IPS DF 4.7 (cell line): Measurements from ENCODE around the gene GALNT8.

Source experiments
- DNase-seq: peaks from one replicate; pipeline ENCODE4 v3.0.0-alpha.2; 2013; ENCODE audit warnings: low spot score; ENCODE audit errors: extremely low read depth

The GALNT8 gene

DNA sequence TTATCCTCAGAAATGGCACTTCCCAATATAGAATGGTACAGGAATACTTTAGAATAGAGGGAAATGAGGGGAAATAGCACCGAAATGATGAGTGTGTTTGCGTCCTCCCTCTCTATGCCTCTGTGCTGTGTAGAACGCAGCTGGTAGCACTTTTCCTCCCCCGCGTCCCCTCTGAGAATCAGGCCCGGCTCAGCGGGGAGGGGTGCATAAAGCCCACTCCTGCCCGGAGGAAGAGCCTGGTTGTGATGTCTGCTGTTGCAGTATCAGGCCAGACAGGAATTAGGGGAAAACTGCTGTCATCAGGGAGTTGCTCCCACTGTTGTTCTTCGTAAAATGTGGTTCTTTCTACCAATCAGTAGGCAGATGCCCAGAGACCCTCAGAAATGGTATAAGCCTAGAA, 76.0 kb downstream of the GALNT8 start:
- DNase-seq: no peak

DNA sequence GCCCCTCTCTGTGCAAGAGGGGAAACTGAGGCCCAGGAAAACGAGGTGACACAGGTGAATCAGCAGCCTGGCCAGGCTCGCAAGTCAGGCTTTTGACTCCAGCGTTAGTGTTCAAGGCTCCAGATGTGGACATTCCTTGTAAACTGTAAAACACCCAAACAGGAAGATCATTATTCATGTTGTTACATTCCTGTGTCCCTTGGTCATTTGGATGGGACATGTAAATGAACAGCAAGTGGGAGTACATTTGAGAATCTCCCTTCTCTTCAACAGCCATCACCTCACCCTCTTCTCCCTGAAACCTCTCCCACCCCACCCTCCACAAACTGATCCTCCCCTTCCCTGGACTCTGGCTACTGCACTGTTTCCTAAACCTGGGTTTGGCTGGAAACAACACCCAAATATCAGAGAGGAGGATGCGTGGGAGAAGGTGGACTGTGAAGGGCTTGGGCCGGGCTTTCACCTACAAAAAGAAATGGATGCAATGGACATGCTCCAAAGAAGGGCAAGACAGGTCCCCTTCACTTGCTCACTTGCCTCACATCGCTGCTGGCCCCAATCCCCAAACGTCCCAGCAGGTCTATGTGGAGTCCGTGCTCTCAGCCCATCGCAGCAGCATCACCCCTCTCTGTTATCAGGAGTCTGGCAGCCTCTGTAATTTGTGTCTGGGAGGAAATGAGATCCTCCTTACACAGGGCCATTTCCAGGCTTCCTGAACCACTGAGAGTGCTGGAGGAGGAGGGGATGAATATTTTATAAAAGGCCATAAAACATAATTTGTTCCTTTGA, 76.7 kb downstream of the GALNT8 start:
- no peak for DNase-seq

DNA sequence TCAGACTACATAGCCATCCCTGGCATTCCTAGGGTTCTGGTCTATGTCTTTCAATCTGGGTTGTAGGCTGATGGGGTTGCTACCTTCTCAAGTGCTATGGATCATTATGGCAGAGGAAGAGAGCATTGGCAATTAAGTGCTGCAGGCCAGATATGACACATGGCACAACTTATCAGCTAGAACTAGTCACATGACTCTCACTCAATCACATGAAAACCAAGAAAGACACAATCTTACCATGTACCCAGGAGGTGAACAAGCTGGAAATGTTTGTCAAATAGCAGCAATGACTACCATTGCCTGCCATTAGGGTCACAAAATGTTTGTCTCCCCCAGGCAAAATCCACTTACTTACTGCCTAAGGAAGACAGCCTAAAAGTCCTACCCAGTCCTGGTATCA, 80.4 kb downstream of the GALNT8 start:
- DNase-seq: no peak

DNA sequence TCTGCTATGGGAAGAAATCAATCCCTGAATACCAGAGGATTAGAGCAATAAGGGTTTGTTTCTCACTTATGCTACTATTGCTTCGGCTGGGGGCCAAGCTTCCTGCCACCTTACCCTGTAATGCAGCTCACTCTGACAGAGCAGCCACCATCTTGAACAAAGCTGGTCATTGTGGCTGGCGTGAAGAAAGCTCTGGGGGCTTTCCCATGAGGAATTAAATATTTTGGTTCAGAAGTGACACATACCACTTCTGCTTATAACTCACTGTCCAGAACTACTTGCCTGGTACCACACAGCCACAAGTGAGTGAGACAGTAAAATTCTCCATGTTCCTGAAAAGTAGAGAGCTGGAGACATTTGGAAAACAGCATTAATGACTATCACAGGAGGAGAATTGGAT, 82.6 kb downstream of the GALNT8 start:
- DNase-seq: no peak

DNA sequence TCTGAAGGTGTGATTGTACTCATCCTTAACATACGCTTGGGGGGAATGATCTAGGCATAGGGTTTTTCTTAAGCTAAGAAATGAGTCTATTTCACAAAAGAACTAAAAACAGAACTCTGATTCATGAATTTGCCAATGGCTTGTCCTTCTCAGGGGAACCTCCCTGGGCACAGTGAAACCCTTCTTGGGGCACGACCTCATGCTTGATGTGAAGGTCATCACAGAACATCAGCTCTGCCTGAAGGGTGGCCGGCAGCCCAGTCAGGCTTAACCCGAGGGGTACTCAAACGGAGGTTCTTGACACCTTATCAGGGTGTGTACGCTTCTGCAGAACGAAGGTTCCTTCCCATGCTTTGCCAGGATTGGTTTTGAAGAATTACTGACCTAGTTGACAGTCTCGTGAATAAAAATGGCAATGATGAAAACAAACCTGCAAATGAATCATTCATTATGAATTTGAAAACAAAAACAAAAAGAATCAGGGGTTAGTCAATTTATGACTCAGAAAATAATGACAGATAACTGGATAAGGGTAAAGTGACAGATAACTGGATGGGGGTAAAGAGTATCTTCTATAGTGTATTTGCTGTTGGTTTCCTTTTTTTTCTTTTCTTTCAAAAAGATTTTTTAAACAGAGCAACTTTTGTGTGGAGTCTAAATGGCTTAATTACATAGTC, 86.4 kb downstream of the GALNT8 start:
- DNase-seq: no peak

DNA sequence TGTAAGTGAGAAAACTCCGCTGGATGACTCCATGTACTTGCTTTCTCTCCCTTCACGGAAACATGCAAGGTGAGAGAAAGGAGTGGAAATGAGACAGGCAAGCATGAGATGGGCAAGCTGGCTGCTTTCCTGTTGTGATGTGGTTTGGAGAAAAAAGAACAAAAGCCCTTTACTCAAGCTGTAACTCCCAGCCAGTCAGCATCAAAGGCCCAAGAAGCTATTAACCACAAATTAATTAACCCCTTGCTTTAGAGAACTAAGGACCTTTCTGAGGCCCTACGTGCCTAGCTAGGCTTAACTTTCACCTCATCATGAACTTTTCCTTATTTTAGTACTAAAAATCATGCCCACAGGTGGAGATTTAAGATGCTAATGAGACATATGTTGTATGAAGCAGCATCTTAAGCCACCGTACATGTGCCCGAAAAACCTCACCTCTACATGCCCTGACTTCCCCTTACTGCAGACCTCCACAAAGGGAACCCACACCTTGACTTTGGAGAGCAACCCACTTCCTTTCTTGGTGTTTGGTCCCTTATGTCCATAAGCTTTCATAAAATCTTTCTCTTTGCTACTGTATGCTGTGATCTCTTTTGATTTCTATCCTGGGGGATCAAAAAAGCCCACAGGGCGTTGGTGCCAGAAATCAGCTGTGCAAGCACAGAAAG, 87.0 kb downstream of the GALNT8 start:
- no peak for DNase-seq

DNA sequence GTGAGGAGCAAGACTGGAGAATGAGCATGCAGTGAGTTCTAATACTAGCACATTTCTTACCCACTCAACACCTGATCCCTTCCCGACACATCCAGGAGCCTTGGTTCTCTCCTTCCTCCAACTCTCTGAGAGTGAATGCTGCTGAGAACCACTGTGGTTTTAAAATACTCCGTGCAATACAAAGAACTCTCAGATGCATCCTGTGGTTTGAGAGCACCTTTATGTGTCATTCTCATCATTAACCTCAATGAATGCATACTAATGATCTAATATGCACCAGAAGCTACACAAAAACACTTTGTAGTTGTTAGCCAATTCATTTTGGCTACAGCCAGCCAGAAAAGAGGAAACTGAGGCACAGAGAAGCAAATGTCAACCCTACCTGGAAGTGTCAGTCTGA, 87.6 kb downstream of the GALNT8 start:
- no peak for DNase-seq

DNA sequence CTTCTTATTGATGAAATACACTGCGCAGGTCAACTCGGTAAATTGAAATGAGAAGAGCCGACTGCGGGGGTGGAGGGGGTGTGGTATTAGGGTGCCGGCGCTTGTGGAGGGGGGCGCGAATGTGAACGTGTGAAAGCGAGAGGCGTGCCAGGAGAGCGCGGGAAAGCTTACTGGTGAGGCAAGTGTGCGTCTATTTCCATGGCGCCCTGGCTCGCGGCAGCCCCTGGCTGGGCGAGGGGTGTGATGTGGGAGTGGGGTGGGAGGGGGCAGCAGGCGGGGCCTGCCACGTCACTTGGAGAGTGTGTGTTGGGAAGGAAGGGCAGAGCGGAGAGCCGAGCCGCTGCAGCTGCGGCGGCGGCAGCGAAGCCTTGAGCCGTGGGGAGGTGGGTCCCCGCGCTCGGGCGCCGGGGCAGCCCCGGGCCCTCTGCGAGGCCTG, 88.8 kb downstream of the GALNT8 start:
- no peak for DNase-seq

DNA sequence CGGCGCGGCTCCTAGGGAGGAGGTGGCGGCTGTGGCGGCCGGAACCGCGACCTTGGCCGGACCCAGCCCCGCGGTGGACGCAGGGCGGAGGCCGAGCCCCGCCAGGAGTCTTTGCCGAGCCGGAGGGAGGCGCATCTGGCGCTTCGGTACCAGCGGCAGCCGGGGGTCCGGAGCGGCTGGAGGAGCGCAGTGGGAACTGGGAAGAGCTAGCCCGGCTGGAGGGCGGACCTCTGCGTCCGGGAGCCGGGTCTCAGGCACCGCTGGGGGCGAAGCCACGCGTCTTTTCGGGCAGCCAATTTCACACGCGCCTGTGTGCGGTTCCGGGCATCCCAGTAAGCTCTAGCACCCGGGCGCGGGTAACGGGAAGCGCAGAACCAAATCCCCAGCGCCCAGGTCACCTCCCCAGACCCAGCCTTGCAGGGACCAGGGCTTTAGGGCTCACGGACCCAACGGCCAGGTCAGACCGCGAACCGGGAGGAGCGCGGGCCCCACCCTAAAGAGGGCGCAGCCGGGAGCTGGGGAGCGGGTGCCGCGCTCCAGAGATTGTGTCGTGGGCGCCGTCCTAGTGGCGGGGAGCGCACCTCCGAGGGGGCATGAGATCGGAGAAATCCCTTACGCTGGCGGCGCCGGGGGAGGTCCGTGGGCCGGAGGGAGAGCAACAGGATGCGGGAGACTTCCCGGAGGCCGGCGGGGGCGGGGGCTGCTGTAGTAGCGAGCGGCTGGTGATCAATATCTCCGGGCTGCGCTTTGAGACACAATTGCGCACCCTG, 89.4 kb downstream of the GALNT8 start:
- no peak for DNase-seq

DNA sequence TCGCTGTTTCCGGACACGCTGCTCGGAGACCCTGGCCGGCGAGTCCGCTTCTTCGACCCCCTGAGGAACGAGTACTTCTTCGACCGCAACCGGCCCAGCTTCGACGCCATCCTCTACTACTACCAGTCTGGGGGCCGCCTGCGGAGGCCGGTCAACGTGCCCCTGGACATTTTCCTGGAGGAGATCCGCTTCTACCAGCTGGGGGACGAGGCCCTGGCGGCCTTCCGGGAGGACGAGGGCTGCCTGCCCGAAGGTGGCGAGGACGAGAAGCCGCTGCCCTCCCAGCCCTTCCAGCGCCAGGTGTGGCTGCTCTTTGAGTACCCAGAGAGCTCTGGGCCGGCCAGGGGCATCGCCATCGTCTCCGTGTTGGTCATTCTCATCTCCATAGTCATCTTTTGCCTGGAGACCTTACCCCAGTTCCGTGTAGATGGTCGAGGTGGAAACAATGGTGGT, 90.0 kb downstream of the GALNT8 start:
- no peak for DNase-seq

DNA sequence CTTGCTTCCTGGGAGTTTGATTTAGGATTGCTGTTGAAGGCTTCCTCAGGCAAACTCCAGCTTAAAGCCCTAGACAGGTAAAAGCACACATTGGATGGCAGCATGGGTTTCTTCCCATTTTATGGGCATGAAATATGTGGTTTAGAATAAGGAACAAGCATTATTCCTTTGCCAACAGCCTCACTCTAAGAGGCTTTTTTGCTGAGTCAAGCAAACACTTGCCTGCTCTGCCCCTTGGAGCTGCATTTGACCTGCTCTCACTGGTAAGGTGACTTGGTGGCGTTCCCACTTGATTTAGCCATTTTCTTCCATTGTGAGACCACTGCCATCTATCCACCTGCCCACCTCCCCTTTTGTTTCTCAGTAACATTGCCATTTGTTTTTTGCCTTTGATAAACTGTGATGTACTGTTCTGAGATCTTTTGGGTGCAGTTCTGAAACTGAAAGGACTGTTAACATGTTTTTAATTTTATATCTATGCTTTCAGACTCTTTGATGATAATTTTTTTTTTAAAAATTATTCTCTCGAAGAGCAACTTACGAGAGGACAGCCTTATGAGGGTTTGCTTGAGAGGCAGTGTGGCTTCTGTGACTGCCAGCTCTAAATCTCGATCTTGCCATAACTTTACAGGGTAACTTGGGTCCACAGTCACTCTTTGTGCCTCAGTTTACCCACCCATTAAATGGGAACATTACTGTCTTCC, 92.6 kb downstream of the GALNT8 start:
- no peak for DNase-seq

DNA sequence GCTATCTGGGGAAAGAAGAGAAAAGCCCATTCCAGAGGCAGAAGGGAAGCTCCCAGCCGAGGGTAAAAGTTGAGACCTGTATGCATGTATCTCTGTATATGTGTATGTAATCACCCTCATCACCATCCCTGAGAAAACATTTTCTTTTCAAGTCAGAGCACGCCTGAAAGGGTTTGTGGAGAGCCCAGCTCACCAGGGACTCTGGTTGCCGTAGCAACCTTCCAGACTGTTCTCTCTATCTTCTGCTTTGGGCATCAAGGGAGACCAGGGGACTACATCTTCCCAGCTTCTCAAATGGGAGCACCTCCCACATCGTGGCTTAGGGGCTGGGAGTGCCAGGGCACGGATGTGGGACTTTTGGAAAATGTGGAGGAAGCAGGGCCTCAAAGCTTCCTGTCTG, 93.5 kb downstream of the GALNT8 start:
- no peak for DNase-seq

DNA sequence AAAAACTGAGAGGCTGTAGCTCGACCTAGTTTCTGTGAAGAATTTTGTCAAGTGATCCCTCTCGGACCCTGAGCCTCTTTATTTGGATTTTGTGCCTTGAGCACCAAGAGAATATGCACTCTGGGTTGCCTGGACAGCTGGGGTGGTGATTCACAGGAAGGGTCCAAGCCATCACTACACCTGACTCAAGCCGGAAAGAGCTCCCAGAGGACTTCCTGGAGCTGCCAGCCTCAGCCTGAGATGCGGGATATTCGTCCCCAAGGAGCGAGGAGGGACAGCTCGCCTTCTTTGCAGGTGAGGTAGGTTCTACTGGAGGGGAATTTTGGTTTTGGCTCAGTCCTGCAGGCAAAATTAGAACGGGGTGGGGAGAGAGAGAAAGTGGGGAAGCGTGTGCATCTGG, 94.3 kb downstream of the GALNT8 start:
- DNase-seq: no peak

DNA sequence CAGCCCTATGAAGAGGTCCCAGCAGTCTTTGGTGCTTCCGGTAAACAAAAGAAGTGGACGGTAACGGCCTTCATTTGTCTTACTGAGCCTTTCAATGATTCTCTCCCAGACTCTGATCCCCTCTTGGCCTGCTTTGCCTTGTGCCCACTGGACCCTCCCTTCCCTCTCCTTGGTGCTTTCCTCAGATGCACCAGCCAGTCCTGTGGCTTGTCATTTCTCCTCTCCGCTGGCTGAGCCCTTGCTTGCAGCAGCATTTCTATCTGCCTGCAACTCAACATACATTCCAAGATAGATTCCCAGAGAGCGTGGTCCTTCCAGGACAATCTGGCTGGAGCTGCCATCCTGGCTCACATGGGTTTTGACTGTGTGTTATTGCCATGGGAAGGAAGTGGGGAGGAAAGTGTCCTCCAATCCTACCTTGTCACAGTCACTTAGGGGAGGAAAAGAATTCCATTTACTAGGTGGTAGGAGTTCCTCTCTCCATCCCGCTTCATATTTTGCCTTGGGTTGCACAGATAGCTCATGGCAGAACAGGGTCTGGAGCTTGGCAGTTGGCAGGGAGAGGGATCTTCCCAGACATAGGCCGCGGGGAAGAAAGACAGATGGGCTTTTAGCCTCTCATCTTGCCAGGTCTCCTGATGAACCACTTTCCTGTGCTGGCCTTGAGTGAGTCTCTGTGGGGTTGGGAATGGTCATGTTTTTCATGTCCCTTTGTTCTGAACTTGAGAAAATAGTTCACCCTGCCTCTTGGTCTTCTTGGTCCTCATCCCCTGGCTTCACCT, 96.7 kb downstream of the GALNT8 start:
- DNase-seq: no peak

DNA sequence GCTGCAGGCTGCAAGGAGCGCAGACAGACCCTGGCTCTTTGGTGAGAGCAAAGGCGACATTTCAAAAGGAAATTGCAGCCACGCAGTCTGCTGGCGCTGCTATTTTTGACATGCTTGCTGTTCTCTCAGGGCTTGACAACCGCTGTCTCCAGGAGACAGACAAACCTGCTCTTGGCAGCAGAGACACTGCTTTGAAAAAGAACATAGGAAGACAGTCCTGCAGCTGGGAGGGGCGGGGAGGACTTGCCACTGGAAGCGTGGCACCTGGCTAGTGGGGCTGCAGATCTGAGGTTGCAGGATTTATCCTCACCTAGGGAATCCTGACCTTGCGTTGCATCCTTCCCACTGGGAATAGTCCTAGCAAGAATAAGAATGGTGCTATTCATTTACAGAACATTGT, 97.7 kb downstream of the GALNT8 start:
- DNase-seq: no peak

DNA sequence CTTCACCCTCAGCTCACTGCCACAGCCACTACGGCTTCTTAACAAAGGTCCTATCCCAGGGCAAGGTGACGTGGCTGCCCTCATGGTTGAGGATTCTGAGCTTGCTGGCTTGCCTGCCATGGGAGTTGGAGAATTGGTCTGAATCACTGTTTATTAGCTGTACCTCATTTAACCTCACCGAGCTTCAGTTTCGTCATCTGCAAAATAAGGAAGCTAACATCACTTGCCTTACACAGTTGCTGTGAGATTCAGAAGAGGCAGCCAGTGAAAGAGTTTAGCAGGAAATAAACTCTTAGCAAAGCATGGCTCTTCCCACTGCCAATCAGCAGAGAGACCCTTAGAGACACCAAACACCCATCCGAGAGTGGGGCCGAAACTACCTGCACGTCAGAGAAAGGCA, 99.5 kb downstream of the GALNT8 start:
- no peak for DNase-seq

DNA sequence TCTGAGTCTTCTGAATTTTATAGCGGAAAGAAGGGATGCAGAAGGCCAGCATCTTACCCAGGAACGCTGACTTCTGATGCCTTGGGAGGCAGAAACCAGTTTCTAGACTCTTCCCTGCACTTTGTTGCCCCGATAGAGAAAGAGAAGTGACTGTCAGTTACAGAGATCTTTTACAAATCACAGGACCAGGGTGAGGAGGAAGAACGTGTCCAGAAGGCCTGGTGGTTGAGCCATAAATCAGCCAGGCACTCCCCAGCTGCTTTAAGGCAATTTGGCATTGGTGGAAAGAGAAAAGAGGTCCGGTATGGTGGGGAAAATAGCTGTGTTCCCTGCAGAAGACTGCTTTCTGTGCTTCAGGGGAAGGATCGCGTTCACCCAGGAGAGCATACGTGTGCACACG, 100.8 kb downstream of the GALNT8 start:
- no peak for DNase-seq
